GM23338 (cell line): Measurements from ENCODE around the gene GRIN3A. TPM values are rescaled to one million over a fixed set of nuclear protein-coding genes. Genes with fewer than 3 reads are reported as not detected.

Source experiments
- ATAC-seq: fragments of 200-7000 bp; cut with Tn5 transposase; 3 replicates; pipeline ENCODE4 v1.9.1; 2020
- DNase-seq: peaks from one replicate; pipeline ENCODE4 v3.0.0-alpha.2; 2015; ENCODE audit warnings: low spot score
- H2AFZ ChIP-seq: fragments of 200-600 bp; sonication (generic); 2 replicates; pipeline ENCODE4 v1.8.0; 2016; ENCODE audit warnings: antibody characterized with exemption, mild to moderate bottlenecking, moderate library complexity
- H3F3A ChIP-seq: fragments of 200-600 bp; sonication (generic); replicated peaks from 2 replicates; pipeline ENCODE4 v1.8.0; 2017; ENCODE audit warnings: antibody characterized with exemption, mixed run types, low read depth
- H3K27ac ChIP-seq: fragments of 200-600 bp; sonication (generic); 2 replicates; pipeline ENCODE4 v1.6.1; 2016; ENCODE audit warnings: low read depth
- H3K27me3 ChIP-seq: fragments of 200-600 bp; sonication (generic); 2 replicates; pipeline ENCODE4 v1.8.0; 2016; ENCODE audit warnings: mild to moderate bottlenecking, mixed run types, moderate library complexity; ENCODE audit not compliant: insufficient read depth
- H3K36me3 ChIP-seq: fragments of 200-600 bp; sonication (generic); 2 replicates; pipeline ENCODE4 v1.8.0; 2016; ENCODE audit warnings: mild to moderate bottlenecking; ENCODE audit not compliant: insufficient read depth
- H3K4me1 ChIP-seq: fragments of 200-600 bp; sonication (generic); 2 replicates; pipeline ENCODE4 v1.8.0; 2016; ENCODE audit warnings: mild to moderate bottlenecking, moderate library complexity; ENCODE audit not compliant: insufficient read depth
- H3K4me2 ChIP-seq: fragments of 200-600 bp; sonication (generic); 2 replicates; pipeline ENCODE4 v1.7.1; 2017; ENCODE audit warnings: mixed run types
- H3K4me3 ChIP-seq: fragments of 200-600 bp; sonication (generic); 2 replicates; pipeline ENCODE4 v1.6.1; 2016; ENCODE audit warnings: mixed run types
- H3K79me2 ChIP-seq: fragments of 200-600 bp; sonication (generic); replicated peaks from 2 replicates; pipeline ENCODE4 v1.8.0; 2017; ENCODE audit warnings: mild to moderate bottlenecking; ENCODE audit not compliant: insufficient read depth
- H3K9me2 ChIP-seq: fragments of 200-600 bp; sonication (generic); 2 replicates; pipeline ENCODE4 v1.8.0; 2017; ENCODE audit not compliant: insufficient read depth
- H4K20me1 ChIP-seq: fragments of 200-600 bp; sonication (generic); replicated peaks from 2 replicates; pipeline ENCODE4 v1.8.0; 2017; ENCODE audit warnings: mild to moderate bottlenecking; ENCODE audit not compliant: insufficient read depth
- H3K27ac Mint-ChIP-seq: 2 replicates; pipeline ENCODE4 v1.8.0; 2020; ENCODE audit warnings: inconsistent platforms, mild to moderate bottlenecking, moderate library complexity, mixed read lengths
- H3K27me3 Mint-ChIP-seq: 3 replicates; pipeline ENCODE4 v1.8.0; 2022; ENCODE audit warnings: low read depth, mild to moderate bottlenecking, moderate library complexity, mixed read lengths, inconsistent platforms; ENCODE audit not compliant: insufficient read depth, poor library complexity
- H3K36me3 Mint-ChIP-seq: 3 replicates; pipeline ENCODE4 v1.8.0; 2021; ENCODE audit warnings: low read depth, mild to moderate bottlenecking, inconsistent platforms, moderate library complexity, mixed read lengths
- H3K4me1 Mint-ChIP-seq: 3 replicates; pipeline ENCODE4 v1.8.0; 2020; ENCODE audit warnings: mild to moderate bottlenecking, inconsistent platforms, mixed read lengths
- H3K4me3 Mint-ChIP-seq: 3 replicates; pipeline ENCODE4 v1.8.0; 2021; ENCODE audit warnings: moderate library complexity, mild to moderate bottlenecking, inconsistent platforms, mixed read lengths
- H3K9me3 Mint-ChIP-seq: 3 replicates; pipeline ENCODE4 v1.8.0; 2020; ENCODE audit warnings: moderate library complexity, mild to moderate bottlenecking, inconsistent platforms, mixed read lengths
- CREB1 ChIP-seq: fragments of 250-450 bp; sonication (Bioruptor Pico); IDR thresholded peaks from 2 replicates; pipeline ENCODE4 v1.5.0; 2020; ENCODE audit warnings: low read depth, mild to moderate bottlenecking, moderate library complexity
- EZH2phosphoT487 ChIP-seq: fragments of 200-600 bp; sonication (generic); IDR thresholded peaks from one replicate; pipeline ENCODE4 v1.8.1; 2018; ENCODE audit warnings: antibody characterized with exemption; ENCODE audit not compliant: unreplicated experiment
- JUNB ChIP-seq: IDR thresholded peaks from one replicate; pipeline ENCODE4 v1.6.1; 2016; ENCODE audit warnings: antibody characterized with exemption; ENCODE audit not compliant: unreplicated experiment
- NANOG ChIP-seq: IDR thresholded peaks from 2 replicates; pipeline ENCODE4 v1.6.1; 2016; ENCODE audit warnings: antibody characterized with exemption, borderline replicate concordance
- POLR2AphosphoS5 ChIP-seq: IDR thresholded peaks from 2 replicates; pipeline ENCODE4 v1.6.1; 2016; ENCODE audit warnings: antibody characterized with exemption, low read depth
- STAT1 ChIP-seq: IDR thresholded peaks from one replicate; pipeline ENCODE4 v1.6.1; 2016; ENCODE audit warnings: antibody characterized with exemption; ENCODE audit not compliant: unreplicated experiment
- ZNF114 ChIP-seq: fragments of 250-450 bp; sonication (Bioruptor Pico); IDR thresholded peaks from 2 replicates; pipeline ENCODE4 v1.5.0; 2020; ENCODE audit warnings: mild to moderate bottlenecking, moderate library complexity
- ZNF331 ChIP-seq: fragments of 250-450 bp; sonication (Bioruptor Pico); IDR thresholded peaks from 2 replicates; pipeline ENCODE4 v1.5.0; 2020; ENCODE audit warnings: low read depth, mild to moderate bottlenecking, moderate library complexity
- polyA plus RNA-seq: library from polyadenylated mRNA; unstranded; fragments of >200 nt; fragmentation: Nextera tagmentation; extraction: Ambion mirVana; gene quantifications from 2 replicates; pipeline ENCODE4 v1.2.1, GENCODE V29; 2016
- total RNA-seq: library from RNA; depleted of rRNA; stranded (reverse); fragments of >200 nt; shearing (Covaris generic); gene quantifications from 2 replicates; pipeline ENCODE4 v1.2.3, GENCODE V29; 2014
- TF ChIP-seq, protein P1 (sequence below), 2 experiments: fragments of 200-600 bp in 1 of 2; sonication (generic) in 1 of 2; conservative IDR thresholded peaks; 2 replicates each; pipeline versions ENCODE4 v1.5.1 to v1.6.1; 2016 to 2017; ENCODE audit warnings: antibody characterized with exemption in 2 of 2, low read depth in 2 of 2, mild to moderate bottlenecking in 2 of 2, moderate library complexity in 1 of 2
- TF ChIP-seq, protein P2 (sequence below): IDR thresholded peaks from 2 replicates; pipeline ENCODE4 v1.6.1; 2016; ENCODE audit warnings: antibody characterized with exemption
- TF ChIP-seq, protein P3 (sequence below): IDR thresholded peaks from one replicate; pipeline ENCODE4 v1.6.1; 2018; ENCODE audit warnings: antibody characterized with exemption; ENCODE audit not compliant: unreplicated experiment

Gene GRIN3A
- total and polyA plus RNA-seq, 2 experiments from 2014 or later = 0.03 to 0.05 TPM

DNA sequence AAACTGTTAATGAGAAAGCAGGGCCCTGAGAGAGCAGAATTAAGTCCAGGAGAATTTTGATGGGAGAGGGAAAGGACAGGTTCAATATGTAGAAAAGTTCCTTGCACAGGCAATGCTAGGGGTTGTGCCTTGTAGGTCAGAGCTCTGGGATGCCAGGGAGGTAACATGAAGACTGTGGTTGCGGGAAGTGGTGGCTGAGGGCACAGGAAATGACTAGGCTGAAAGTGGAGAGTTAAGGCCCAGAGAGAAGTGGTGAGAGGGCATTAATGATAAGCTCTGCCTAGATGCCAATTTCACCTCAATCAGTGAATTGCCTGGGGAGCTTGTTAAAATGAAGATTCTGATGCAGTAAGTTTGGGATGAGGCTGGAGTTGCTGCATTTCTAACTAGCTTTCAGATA, 112.2 kb downstream of the GRIN3A start:
- Mint-ChIP-seq H3K9me3 (no peaks in the 10 kb centered on the region), H3K27me3 (no peaks in the 10 kb centered on the region), H3K27ac (peak overlapping the region; percentile 28; the same call in 1 of the 2 replicates), H3K4me3 (no peak overlapping the region), H3K36me3 (no peaks in the 10 kb centered on the region), H3K4me1 (peaks cover 9% of the 10 kb centered on the region; the same call in 2 of the 3 replicates)
- no peak overlapping the region for H3K4me3 ChIP-seq
- TF ChIP-seq NANOG (no peak), STAT1 (no peak)
- TF ChIP-seq, protein P1, sequence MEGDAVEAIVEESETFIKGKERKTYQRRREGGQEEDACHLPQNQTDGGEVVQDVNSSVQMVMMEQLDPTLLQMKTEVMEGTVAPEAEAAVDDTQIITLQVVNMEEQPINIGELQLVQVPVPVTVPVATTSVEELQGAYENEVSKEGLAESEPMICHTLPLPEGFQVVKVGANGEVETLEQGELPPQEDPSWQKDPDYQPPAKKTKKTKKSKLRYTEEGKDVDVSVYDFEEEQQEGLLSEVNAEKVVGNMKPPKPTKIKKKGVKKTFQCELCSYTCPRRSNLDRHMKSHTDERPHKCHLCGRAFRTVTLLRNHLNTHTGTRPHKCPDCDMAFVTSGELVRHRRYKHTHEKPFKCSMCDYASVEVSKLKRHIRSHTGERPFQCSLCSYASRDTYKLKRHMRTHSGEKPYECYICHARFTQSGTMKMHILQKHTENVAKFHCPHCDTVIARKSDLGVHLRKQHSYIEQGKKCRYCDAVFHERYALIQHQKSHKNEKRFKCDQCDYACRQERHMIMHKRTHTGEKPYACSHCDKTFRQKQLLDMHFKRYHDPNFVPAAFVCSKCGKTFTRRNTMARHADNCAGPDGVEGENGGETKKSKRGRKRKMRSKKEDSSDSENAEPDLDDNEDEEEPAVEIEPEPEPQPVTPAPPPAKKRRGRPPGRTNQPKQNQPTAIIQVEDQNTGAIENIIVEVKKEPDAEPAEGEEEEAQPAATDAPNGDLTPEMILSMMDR (conservative IDR thresholded peaks at IDR 0.05; ENCODE audit: low read depth in 2 of 2) = no peak
- 0 out of 2 replicates have a peak overlapping the region, but pooled peaks have one; percentile 14 for H2AFZ ChIP-seq
- no peaks in the 10 kb centered on the region for H3K79me2 ChIP-seq
- no peak for DNase-seq
- no peaks in the 10 kb centered on the region for H3K27me3 ChIP-seq
- no peak overlapping the region for H3K27ac ChIP-seq
- 0 out of 2 replicates have a peak, but pooled peaks cover 2% of the 10 kb centered on the region for H3K4me1 ChIP-seq
- H3F3A ChIP-seq = no peaks in the 10 kb centered on the region
- H3K4me2 ChIP-seq = no peak overlapping the region
- no peaks in the 10 kb centered on the region for H4K20me1 ChIP-seq
- peaks cover 6% of the 10 kb centered on the region for H3K9me2 ChIP-seq
- ATAC-seq = no peak
- H3K36me3 ChIP-seq = no peaks in the 10 kb centered on the region

DNA sequence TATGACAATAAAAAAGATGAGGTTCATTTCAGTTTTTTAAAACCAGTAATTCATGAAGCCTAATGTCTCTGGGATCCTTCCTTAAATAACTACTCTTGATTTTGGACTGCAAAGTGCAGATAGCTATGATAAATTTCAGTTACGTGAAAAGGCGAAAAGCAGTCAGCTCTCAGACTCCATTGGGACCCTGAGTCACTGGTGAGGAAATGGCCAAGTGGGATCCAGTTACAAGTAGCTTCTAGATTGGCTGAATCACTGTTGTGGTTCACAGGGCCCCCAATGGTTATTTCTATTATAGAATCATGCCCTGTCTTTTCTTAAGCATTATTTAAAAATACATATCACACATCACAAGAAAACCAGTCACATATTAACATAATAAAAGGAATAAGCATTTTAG, 112.6 kb downstream of the GRIN3A start:
- Histone ChIP-seq H3K27me3 (no peaks in the 10 kb centered on the region), H3K27ac (no peak overlapping the region), H2AFZ (no peak overlapping the region; the same call in 1 of the 2 replicates), H3K36me3 (no peaks in the 10 kb centered on the region), H3K4me1 (0 out of 2 replicates have a peak, but pooled peaks cover 2% of the 10 kb centered on the region), H3K4me3 (no peak overlapping the region), H3K79me2 (no peaks in the 10 kb centered on the region), H3F3A (no peaks in the 10 kb centered on the region), H4K20me1 (no peaks in the 10 kb centered on the region), H3K4me2 (no peak overlapping the region), H3K9me2 (peaks cover 6% of the 10 kb centered on the region)
- ATAC-seq (no peak), DNase-seq (no peak)
- Mint-ChIP-seq H3K4me3 (no peak overlapping the region), H3K36me3 (no peaks in the 10 kb centered on the region), H3K4me1 (peaks cover 9% of the 10 kb centered on the region; the same call in 2 of the 3 replicates), H3K9me3 (no peaks in the 10 kb centered on the region), H3K27ac (no peak overlapping the region), H3K27me3 (peaks cover 2% of the 10 kb centered on the region)
- TF ChIP-seq STAT1 = no peak
- no peak for TF ChIP-seq ZNF114
- no peak for TF ChIP-seq ZNF331 (CRISPR knock-in tag)
- TF ChIP-seq EZH2phosphoT487 = no peak
- TF ChIP-seq, protein P1 (conservative IDR thresholded peaks at IDR 0.05; ENCODE audit: low read depth in 2 of 2) = no peak
- no peak for TF ChIP-seq CREB1 (CRISPR knock-in tag)
- TF ChIP-seq, protein P2, sequence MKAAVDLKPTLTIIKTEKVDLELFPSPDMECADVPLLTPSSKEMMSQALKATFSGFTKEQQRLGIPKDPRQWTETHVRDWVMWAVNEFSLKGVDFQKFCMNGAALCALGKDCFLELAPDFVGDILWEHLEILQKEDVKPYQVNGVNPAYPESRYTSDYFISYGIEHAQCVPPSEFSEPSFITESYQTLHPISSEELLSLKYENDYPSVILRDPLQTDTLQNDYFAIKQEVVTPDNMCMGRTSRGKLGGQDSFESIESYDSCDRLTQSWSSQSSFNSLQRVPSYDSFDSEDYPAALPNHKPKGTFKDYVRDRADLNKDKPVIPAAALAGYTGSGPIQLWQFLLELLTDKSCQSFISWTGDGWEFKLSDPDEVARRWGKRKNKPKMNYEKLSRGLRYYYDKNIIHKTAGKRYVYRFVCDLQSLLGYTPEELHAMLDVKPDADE = no peak
- TF ChIP-seq, protein P3, sequence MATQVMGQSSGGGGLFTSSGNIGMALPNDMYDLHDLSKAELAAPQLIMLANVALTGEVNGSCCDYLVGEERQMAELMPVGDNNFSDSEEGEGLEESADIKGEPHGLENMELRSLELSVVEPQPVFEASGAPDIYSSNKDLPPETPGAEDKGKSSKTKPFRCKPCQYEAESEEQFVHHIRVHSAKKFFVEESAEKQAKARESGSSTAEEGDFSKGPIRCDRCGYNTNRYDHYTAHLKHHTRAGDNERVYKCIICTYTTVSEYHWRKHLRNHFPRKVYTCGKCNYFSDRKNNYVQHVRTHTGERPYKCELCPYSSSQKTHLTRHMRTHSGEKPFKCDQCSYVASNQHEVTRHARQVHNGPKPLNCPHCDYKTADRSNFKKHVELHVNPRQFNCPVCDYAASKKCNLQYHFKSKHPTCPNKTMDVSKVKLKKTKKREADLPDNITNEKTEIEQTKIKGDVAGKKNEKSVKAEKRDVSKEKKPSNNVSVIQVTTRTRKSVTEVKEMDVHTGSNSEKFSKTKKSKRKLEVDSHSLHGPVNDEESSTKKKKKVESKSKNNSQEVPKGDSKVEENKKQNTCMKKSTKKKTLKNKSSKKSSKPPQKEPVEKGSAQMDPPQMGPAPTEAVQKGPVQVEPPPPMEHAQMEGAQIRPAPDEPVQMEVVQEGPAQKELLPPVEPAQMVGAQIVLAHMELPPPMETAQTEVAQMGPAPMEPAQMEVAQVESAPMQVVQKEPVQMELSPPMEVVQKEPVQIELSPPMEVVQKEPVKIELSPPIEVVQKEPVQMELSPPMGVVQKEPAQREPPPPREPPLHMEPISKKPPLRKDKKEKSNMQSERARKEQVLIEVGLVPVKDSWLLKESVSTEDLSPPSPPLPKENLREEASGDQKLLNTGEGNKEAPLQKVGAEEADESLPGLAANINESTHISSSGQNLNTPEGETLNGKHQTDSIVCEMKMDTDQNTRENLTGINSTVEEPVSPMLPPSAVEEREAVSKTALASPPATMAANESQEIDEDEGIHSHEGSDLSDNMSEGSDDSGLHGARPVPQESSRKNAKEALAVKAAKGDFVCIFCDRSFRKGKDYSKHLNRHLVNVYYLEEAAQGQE = no peak
- TF ChIP-seq POLR2AphosphoS5 = no peak
- no peak for TF ChIP-seq JUNB
